Nephron (organoid): ENCODE data around the gene SULF2.
A peak's percentile ranks its signal among the peaks of the same experiment; 100 is the strongest.

Experiments
- H3K27ac Mint-ChIP-seq, 3 experiments: 2 replicates each; pipeline ENCODE4 v1.8.0; 2020; ENCODE audit warnings: mixed read lengths in 3 of 3, mild to moderate bottlenecking in 2 of 3, moderate library complexity in 1 of 3
- H3K27me3 Mint-ChIP-seq: 2 replicates; pipeline ENCODE4 v1.8.0; 2021; ENCODE audit warnings: low read depth, mild to moderate bottlenecking, moderate library complexity, mixed read lengths
- H3K36me3 Mint-ChIP-seq: 2 replicates; pipeline ENCODE4 v1.8.0; 2020; ENCODE audit warnings: low read depth, mixed read lengths
- H3K4me1 Mint-ChIP-seq: 2 replicates; pipeline ENCODE4 v1.8.0; 2020; ENCODE audit warnings: mixed read lengths
- H3K4me3 Mint-ChIP-seq, 3 experiments: 2 replicates each; pipeline ENCODE4 v1.8.0; 2020; ENCODE audit warnings: mild to moderate bottlenecking in 3 of 3, mixed read lengths in 3 of 3, moderate library complexity in 2 of 3
- H3K9me3 Mint-ChIP-seq: 2 replicates; pipeline ENCODE4 v1.8.0; 2020; ENCODE audit warnings: mixed read lengths
- TF ChIP-seq, protein P1 (sequence below), 3 experiments: fragments of 200-600 bp; sonication (generic); IDR thresholded peaks; one replicate each; pipeline ENCODE4 v1.5.0; 2021; ENCODE audit warnings: antibody characterized with exemption in 3 of 3; ENCODE audit not compliant: unreplicated experiment in 3 of 3

The SULF2 gene

DNA sequence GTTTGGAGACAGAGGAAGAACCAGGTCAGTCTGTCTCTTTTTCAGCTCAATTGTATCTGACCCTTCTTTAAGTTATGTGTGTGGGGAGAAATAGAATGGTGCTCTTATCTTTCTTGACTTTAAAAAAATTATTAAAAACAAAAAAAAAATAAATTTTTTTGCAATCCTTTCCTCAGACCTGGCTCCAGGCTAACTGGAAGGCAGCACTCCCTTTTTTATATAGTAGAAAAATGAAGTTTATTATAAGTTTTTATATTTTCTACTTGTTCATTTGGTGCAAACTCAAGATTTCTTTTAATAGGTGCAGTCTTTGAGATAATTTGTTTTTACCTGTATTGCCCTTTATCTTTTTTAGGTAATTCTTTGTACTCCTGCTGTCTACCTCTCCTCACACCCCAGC is 129.6 kb downstream of the SULF2 start:
- no peaks in the 10 kb centered on the region for H3K4me1 Mint-ChIP-seq
- no peak overlapping the region for H3K27ac Mint-ChIP-seq
- TF ChIP-seq, protein P1, sequence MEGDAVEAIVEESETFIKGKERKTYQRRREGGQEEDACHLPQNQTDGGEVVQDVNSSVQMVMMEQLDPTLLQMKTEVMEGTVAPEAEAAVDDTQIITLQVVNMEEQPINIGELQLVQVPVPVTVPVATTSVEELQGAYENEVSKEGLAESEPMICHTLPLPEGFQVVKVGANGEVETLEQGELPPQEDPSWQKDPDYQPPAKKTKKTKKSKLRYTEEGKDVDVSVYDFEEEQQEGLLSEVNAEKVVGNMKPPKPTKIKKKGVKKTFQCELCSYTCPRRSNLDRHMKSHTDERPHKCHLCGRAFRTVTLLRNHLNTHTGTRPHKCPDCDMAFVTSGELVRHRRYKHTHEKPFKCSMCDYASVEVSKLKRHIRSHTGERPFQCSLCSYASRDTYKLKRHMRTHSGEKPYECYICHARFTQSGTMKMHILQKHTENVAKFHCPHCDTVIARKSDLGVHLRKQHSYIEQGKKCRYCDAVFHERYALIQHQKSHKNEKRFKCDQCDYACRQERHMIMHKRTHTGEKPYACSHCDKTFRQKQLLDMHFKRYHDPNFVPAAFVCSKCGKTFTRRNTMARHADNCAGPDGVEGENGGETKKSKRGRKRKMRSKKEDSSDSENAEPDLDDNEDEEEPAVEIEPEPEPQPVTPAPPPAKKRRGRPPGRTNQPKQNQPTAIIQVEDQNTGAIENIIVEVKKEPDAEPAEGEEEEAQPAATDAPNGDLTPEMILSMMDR (IDR thresholded peaks at IDR 0.05; ENCODE audit: unreplicated experiment in 3 of 3), result no peak
- H3K36me3 Mint-ChIP-seq, result peaks cover 50% of the 10 kb centered on the region
- H3K4me3 Mint-ChIP-seq, result no peak overlapping the region
- H3K27me3 Mint-ChIP-seq, result peaks cover 4% of the 10 kb centered on the region
- H3K9me3 Mint-ChIP-seq, result no peaks in the 10 kb centered on the region

DNA sequence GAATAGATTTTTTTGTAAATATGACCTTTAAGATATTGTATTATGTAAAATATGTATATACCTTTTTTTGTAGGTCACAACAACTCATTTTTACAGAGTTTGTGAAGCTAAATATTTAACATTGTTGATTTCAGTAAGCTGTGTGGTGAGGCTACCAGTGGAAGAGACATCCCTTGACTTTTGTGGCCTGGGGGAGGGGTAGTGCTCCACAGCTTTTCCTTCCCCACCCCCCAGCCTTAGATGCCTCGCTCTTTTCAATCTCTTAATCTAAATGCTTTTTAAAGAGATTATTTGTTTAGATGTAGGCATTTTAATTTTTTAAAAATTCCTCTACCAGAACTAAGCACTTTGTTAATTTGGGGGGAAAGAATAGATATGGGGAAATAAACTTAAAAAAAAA is 130.9 kb downstream of the SULF2 start:
- Mint-ChIP-seq H3K4me3 (no peak overlapping the region), H3K4me1 (no peaks in the 10 kb centered on the region), H3K36me3 (peaks cover 50% of the 10 kb centered on the region), H3K27me3 (peaks cover 4% of the 10 kb centered on the region), H3K27ac (no peak overlapping the region), H3K9me3 (no peaks in the 10 kb centered on the region)
- TF ChIP-seq, protein P1 (IDR thresholded peaks at IDR 0.05; ENCODE audit: unreplicated experiment in 3 of 3), result no peak

- Mint-ChIP-seq H3K27ac (peak overlapping the region in 1 of 3 experiments; percentile 15), H3K4me3 (no peak overlapping the region), H3K36me3 (peaks cover 54% of the 10 kb centered on the region), H3K27me3 (peaks cover 4% of the 10 kb centered on the region), H3K9me3 (no peaks in the 10 kb centered on the region), H3K4me1 (no peaks in the 10 kb centered on the region)
- TF ChIP-seq, protein P1 (IDR thresholded peaks at IDR 0.05; ENCODE audit: unreplicated experiment in 3 of 3), result no peak
Measured at GRCh38 chr20:47653869-47654268, 131.4 kb downstream of the SULF2 start.

DNA sequence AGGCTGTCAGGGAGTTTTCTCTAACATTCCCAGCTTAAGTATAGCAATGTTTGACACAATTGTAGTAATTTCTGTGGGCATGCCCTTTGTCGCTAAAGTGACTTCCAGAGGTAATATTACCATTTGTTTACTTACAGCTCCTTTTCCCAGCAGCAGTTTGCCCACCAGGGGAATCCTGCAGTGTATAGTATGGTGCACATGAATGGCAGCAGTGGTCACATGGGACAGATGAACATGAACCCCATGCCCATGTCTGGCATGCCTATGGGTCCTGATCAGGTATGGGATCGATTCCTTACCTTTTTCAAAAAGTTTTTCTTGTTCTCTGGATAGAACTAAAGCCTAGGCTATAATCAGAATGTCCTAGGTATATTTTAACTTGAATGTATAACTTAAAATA is 132.5 kb downstream of the SULF2 start:
- Mint-ChIP-seq H3K27ac (no peak overlapping the region), H3K9me3 (no peaks in the 10 kb centered on the region), H3K36me3 (peaks cover 50% of the 10 kb centered on the region), H3K4me1 (no peaks in the 10 kb centered on the region), H3K4me3 (no peak overlapping the region), H3K27me3 (peaks cover 4% of the 10 kb centered on the region)
- TF ChIP-seq, protein P1 (IDR thresholded peaks at IDR 0.05; ENCODE audit: unreplicated experiment in 3 of 3), result no peak

GRCh38 chr20:47652301-47652700 is 133.0 kb downstream of the SULF2 start:
- TF ChIP-seq, protein P1 (IDR thresholded peaks at IDR 0.05; ENCODE audit: unreplicated experiment in 3 of 3), result no peak
- Mint-ChIP-seq H3K9me3 (no peaks in the 10 kb centered on the region), H3K36me3 (peaks cover 49% of the 10 kb centered on the region), H3K27ac (no peak overlapping the region), H3K4me1 (no peaks in the 10 kb centered on the region), H3K27me3 (peaks cover 4% of the 10 kb centered on the region), H3K4me3 (no peak overlapping the region)

- no peak overlapping the region for H3K27ac Mint-ChIP-seq
- H3K36me3 Mint-ChIP-seq, result peaks cover 63% of the 10 kb centered on the region
- TF ChIP-seq, protein P1 (IDR thresholded peaks at IDR 0.05; ENCODE audit: unreplicated experiment in 3 of 3), result no peak
- H3K9me3 Mint-ChIP-seq, result no peaks in the 10 kb centered on the region
- no peak overlapping the region for H3K4me3 Mint-ChIP-seq
- H3K4me1 Mint-ChIP-seq, result no peaks in the 10 kb centered on the region
- H3K27me3 Mint-ChIP-seq, result peaks cover 4% of the 10 kb centered on the region
Measured at GRCh38 chr20:47648943-47649342, 136.3 kb downstream of the SULF2 start.
